ENCODE measurements around the gene KRT78.

Gene KRT78

DNA sequence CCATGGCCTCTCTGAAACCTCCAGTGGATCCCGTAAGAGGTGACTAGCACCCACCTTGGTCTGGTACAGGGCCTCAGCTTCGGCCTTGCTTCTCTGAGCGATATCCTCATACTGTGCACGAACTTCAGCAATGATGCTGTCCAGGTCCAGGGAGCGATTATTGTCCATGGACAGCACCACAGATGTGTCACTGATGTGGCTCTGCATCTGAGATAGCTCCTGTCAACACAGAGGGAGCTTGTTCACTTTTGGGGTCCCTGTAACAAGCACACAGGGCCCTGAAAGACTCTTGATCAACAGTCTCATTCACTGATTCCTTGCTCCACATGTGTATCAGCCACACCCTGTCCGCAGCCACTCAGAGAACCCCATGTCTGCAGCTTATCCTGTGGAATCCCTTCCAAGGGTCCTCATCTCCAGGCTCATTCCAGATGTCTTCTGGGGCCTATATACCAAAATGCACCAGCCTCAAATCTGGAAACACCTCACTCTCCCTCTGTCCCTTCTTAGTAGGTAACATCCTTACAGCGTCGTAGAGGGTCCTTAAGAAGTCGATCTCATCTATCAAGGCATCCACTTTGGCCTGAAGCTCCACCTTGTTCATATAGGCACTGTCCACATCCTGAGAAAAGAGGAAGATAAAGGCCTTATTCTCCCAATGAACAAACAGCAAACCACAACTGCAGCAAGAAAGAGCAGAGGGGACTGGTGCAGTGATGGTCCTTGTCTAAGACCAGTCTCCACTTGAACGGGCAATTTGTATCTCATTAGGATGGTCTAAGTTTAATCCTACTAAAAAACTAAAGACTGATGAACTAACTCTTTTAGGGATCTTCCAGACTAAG lies 56.4 kb downstream of the KRT78 start:
- TF ChIP-seq, protein P1, sequence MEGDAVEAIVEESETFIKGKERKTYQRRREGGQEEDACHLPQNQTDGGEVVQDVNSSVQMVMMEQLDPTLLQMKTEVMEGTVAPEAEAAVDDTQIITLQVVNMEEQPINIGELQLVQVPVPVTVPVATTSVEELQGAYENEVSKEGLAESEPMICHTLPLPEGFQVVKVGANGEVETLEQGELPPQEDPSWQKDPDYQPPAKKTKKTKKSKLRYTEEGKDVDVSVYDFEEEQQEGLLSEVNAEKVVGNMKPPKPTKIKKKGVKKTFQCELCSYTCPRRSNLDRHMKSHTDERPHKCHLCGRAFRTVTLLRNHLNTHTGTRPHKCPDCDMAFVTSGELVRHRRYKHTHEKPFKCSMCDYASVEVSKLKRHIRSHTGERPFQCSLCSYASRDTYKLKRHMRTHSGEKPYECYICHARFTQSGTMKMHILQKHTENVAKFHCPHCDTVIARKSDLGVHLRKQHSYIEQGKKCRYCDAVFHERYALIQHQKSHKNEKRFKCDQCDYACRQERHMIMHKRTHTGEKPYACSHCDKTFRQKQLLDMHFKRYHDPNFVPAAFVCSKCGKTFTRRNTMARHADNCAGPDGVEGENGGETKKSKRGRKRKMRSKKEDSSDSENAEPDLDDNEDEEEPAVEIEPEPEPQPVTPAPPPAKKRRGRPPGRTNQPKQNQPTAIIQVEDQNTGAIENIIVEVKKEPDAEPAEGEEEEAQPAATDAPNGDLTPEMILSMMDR (conservative IDR thresholded peaks at IDR 0.05; ENCODE audit: low read depth, low read length): no peak
- no peak overlapping the region for H3K4me3 ChIP-seq (ENCODE audit: low read depth, low read length)
- no peak for DNase-seq (ENCODE audit: low read depth)

DNA sequence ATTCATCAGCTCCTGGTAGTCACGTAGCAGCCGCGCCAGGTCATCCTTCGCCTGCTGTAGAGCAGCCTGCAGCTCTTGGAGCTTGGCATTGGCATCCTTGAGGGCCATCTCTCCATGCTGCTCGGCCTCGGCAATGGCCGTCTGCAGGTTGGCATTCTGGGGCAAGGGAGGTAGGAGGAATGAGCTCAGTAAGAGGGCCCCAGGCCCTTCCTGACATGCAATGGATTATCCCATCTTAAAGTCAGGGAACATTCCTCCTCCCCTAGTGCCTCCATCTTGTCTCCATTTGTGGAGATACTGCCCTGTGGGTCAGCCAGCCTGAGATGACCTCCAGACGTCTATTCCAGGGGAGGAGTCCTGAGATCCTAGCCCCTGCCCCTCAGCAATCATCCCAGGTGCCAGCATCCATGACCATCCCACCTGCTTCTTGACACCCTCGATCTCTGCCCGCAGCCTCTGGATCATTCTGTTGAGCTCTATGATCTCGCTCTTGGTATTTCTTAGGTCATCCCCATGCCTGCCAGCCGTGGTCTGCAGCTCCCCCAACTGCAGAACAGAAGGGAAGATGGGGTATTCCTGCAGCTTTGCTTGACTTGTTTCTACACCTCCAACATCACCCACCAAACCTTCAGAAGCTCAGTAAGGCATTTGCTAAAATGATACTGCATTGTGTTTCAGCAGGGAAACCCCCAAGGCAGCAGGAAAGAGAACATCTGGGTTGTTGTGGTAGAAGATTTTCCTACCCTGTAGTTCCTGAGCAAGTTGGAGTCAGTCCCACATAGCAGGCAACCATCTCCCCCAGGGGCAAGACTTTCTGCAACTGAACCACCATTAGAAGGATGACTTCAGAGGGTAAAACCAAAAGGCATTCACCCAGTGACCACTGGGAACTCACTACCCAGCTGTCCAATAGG lies 57.3 kb downstream of the KRT78 start:
- no peak for DNase-seq (ENCODE audit: low read depth)
- H3K4me3 ChIP-seq (ENCODE audit: low read depth, low read length): no peak overlapping the region
- TF ChIP-seq, protein P1 (conservative IDR thresholded peaks at IDR 0.05; ENCODE audit: low read depth, low read length): no peak

DNA sequence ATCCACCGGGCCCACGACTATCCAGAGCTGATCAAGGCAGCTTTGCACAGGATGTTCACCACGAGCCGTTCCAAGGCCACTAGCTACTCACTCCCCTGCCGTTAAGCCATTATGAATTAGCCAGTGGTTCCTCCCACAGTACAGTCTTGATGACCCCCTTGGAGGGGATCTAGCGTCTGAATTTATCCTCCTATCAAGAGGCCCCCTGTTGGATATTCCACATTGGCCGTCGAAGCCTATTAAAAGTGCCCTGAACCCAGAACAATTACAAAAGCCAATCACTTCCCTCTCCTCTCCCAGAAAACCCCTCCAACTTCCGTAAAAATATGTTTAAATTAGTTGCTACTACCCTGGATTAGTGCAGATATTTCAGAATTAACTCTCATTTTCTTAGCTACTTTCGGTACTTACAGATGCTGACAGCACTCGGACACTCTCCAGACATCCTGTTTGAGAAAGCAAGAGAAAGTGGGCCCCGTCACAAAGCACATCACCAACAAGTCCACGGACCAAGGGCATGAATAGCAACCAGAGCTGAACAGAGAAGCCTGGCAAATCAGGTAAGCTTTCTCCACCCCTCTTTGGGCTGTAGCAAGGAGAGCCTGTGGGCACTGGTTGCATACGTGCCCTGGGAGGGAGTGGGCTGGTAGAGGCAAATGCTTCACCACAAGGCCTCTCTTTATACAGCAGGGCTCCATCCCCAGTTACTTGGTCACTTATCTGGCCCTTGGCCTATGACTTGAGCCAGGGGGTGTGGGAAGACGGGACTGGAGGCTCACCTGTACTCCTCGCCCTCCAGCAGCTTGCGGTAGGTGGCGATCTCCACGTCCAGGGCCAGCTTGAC lies 58.1 kb downstream of the KRT78 start:
- no peak for DNase-seq (ENCODE audit: low read depth)
- TF ChIP-seq, protein P1 (conservative IDR thresholded peaks at IDR 0.05; ENCODE audit: low read depth, low read length): no peak
- H3K4me3 ChIP-seq (ENCODE audit: low read depth, low read length): no peak overlapping the region

DNA sequence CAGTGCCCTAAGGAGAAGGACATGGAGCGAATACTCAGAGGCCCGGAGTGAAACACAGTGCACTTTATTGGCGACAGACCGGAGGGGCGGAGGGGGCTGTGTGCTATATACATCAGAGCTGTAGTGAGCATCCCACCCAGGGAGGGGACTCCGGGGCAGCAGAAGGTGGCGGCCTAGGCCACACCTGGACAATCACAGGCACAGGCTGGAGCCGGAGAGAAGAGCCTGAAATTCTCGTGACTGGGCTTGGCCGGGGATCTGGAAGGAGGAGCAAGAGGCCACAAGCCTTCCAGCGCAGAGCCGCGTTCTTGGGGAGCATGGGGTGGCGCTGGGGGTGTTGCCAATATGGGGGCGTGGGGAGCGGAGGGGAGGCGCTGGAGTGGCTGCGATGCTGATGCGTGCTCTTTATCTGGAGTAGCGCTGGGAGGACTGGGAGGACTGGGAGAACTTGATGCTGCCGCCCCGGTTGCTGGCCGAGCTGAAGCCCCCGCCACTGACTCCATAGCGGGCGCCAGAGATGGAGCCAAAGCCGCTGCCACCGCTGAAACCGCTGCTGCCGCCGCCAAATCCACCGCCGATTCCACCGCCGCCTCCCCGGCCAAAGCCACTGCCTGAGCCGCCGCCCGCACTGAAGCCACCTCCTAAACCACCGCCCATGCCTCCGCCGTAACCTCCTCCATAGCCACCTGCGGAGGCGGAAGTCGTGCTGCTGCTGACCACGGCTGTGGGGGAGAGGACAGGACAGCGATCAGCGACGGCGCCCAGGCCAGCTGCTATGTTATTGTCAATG lies 59.0 kb downstream of the KRT78 start:
- TF ChIP-seq, protein P1 (conservative IDR thresholded peaks at IDR 0.05; ENCODE audit: low read depth, low read length): no peak
- no peak overlapping the region for H3K4me3 ChIP-seq (ENCODE audit: low read depth, low read length)
- no peak for DNase-seq (ENCODE audit: low read depth)

DNA sequence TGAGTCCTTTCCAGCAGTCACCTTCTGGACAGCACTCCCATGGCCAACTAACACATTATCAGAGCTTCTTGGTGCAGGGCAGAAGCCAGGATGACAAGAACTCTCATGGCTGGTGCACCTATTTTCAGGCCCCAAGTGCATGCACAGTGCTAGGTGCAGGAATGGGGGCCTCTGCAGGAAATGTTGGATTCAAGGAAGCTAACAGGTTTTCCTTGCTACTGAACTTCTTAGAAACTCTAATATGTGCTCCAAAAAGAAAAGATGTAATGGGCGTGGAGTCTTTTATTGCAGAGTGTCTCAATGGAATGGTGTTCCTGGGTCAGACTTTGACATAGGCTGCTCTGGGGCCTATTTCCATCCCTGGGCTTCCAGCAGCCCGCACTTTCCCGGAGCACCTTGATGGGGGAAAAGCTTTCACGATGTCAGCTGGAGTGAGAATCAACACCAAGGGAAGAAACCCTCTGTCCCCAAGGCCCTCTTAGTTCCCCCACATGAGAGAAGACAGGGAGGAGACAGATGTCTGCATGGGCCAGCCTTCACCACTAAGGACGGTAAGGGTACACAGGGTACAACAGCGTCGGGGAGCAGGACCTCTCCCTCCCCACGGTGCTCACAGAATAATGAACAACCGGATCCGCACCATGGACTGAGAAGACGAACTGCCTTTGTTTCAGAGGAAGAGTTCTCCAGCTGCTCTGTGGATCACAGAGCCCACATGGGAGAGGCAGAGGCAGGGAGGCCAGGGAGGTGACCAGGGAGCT lies 59.7 kb downstream of the KRT78 start:
- TF ChIP-seq, protein P1 (conservative IDR thresholded peaks at IDR 0.05; ENCODE audit: low read depth, low read length): no peak
- H3K4me3 ChIP-seq (ENCODE audit: low read depth, low read length): no peak overlapping the region
- no peak for DNase-seq (ENCODE audit: low read depth)
